Activated naive CD8-positive, alpha-beta T cell treated with anti-CD3 and anti-CD28 coated beads, Interleukin-2, amount 50 U/mL, for 16 hours (primary cell): ENCODE results near the gene SLC5A11.
"Not testable (repeated sequence)": the region's sequence is repeated elsewhere in the genome, so short reads cannot be mapped to it uniquely, and the experiment has no call there.

Experiments
- DNase-seq: peaks from one replicate; pipeline ENCODE4 v3.0.0-alpha.2; 2020; ENCODE audit warnings: low read depth, low spot score

The SLC5A11 gene

DNA sequence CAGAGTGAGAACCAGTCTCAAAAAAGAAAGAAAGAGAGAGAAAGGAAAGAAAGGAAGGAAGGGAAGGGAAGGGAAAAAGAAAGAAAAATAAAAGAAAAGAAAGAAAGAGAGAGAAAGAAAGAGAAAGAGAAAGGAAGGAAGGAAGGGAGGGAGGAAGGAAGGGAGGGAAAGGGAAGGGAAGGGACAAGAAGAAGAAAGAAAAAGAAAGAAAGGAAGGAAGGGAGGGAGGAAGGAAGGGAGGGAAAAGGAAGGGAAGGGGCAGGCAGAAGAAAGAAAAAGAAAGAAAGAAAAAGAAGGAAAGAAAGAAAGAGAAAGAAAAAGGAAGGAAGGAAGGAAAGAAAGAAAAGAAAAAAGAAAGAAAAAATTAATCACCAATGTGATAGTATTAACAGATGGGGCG is 15.7 kb downstream of the SLC5A11 start:
- DNase-seq: no peak

DNA sequence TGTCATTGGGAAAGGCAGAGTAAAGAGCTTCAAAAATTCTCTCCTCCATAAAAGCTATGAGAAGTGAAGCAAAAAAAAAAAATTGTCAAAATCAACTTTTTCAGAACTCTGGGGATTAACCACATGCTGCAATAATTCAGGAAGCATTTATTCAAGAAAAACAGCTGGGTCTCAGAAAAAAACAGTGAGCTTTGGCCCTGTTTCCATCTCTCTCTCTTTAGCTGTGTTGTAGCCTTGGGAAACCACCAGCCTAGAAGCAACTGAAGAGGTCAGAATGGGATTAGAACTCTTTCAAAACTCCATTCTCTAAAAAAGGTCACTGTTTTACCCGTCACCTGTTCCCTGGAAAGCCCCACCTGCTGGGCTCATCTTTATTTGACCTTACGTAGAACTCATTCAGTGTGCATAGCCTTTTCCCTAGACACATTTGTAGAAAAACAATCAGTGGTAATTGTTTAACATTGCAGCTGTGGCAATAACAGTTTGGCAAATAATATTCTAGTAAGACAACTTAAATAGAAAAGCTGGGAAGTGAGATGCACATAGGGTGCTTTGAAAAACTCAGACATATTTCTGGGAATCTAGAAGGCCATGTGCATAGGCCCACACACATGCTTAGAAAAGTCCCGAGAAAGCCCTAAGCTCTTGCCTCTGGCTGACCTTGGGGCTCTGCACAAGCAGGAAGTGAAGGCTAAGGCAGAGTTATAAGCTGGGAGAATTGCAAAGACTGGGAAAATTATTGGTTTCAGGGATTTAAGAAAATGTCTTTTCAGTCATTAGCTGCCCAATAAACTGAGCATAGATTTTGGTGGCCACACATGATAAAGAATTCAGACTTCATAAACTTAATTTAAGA is 18.0 kb downstream of the SLC5A11 start:
- DNase-seq: no peak

DNA sequence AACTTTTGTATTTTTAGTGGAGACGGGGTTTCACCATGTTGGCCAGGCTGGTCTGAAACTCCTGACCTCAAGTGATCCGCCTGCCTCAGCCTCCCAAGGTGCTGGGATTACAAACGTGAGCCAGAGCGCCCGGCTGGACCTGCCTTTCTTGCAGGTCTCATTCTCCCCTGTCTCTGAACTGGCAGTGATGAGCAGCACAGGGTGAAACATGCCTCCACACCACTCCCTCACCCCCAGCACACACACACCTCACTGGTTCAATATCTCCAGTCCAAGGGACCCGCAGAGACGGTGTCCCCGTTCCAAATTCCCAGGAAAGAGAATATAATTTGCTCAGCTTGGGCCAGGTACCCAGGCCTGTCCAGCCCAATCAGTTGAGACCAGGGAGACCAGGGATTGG is 23.3 kb downstream of the SLC5A11 start:
- DNase-seq: no peak

DNA sequence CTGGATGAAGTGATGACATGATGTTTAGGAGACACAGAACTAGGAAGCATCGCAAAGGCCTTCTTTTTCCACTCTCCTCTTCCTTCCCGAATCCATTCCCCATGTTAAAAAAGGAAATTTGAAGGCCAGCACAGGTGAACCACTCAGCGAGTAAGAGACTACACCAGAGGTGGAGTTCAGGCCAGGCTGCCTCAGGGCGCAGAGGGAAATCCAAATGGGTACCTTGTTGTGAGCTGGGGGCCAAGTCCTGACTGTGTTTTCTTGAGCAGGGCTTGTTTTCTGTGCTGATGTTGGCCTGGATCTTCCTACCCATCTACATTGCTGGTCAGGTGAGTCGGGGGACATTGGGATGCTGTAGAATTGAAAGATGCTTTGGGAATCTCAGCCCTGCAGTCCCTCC is 26.1 kb downstream of the SLC5A11 start:
- no peak for DNase-seq

DNA sequence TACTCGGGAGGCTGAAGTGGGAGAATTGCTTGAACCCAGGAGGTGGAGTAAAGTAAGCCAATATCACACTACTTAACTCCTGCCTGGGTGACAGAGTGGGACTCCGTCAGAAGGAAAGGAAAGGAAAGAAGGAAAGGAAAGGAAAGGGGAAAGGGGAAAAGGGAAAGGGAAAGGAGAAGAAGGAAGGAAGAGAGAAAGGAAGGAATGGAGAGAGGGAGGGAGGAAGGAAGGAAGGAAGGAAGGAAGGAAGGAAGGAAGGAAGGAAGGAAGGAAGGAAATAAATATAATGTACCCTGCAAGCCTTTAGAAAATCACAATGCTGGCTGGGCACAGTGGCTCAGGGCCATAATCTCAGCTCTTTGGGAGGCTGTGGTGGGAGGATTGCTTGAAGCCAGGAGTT is 27.3 kb downstream of the SLC5A11 start:
- DNase-seq: no peak

DNA sequence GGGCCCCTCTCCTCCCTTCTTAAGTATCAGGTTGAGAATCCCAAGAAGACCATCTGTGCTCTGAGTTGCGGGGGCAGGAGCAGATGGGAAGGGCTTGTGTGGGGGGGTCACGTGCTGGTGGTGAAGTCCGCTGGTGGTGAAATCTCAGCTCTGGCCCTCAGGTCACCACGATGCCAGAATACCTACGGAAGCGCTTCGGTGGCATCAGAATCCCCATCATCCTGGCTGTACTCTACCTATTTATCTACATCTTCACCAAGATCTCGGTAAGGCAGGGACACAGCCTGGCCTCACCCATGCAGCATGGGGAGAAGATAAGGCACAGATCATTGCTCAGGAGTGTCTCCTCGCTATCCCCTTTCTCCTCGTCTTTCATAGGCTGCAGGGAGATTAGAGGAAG is 29.7 kb downstream of the SLC5A11 start:
- DNase-seq: no peak

DNA sequence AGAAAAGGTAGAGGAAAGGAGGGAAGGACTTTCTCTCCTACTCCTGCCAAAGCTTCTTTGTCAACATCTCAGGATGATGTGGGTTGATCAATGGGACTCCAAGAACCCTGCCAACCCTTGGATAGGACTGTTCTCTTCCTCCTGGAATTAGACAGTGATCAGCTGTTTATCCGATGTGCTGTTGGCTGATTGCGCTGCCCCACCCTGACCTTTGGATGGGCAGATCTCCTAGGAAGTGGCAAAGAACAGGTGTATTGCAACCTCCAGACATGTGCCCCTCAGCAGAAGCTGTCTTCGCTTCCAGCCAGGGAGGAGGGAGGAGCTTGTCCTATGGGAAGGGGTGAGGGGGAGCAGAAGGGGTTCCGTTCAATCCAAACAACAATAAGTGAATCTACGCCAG is 30.5 kb downstream of the SLC5A11 start:
- DNase-seq: no peak

DNA sequence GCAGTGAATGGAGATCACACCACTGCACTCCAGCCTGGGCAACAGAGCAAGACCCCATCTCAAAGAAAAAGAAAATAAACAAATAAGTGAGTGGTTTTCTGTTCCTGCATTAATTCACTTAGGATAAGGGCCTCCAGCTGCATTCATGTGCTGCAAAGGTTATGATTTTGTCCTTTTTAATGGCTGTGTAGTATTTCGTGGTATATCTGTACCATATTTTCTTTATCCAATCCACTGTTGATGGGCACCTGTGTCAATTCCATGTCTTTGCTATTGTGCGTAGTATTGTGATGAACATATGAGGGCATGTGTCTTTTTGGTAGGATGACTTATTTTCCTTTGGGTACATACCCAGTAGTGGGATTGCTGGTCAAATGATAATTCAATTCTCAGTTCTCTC is 33.9 kb downstream of the SLC5A11 start:
- no peak for DNase-seq

DNA sequence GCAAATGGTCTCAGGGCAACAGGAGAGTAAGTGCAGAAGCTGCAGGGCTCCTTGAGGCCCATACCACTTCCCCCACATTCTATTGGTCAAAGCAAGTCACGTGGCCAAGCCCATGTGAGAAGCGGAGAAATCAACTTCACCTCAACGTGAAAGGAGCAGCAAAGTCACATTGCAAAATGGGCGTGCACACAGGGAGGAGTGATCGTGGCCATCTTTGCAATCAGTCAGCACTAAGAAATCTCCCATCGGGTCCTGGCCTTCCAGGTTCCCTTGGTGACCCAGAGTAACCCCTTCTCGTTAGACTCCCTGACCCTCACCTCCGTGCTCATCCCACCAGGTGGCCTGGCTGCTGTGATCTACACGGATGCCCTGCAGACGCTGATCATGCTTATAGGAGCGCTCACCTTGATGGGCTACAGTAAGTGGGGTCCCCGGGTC is 38.0 kb downstream of the SLC5A11 start:
- DNase-seq: no peak

DNA sequence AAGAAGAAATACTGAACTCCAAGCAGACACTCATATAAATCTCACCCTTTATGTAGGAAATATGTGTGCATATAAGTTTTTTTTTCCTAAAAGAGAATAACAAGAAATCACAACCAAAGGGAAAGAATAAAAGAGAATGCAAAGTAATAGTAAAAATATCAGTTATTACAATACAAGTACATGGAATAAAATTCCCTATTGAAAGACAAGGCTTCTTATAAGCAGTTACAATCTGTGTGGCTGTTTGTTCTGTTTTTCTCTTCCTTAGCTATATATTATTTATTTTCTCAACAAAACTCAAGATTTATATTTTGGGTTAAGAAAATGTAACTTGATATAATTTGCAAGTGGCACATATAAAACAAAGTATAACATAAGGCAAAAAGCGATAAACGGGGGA is 41.7 kb downstream of the SLC5A11 start:
- DNase-seq: no peak

DNA sequence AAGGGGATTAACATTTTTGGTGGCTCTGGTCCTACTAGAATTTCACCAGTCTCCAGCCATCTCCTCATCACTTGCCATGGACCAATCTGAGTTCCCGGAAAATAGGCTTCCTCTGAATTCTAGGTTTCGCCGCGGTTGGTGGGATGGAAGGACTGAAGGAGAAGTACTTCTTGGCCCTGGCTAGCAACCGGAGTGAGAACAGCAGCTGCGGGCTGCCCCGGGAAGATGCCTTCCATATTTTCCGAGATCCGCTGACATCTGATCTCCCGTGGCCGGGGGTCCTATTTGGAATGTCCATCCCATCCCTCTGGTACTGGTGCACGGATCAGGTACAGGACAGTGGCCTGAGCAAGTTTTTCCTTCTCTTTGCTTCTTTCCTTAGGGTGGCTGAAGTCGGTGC is 45.0 kb downstream of the SLC5A11 start:
- no peak for DNase-seq

DNA sequence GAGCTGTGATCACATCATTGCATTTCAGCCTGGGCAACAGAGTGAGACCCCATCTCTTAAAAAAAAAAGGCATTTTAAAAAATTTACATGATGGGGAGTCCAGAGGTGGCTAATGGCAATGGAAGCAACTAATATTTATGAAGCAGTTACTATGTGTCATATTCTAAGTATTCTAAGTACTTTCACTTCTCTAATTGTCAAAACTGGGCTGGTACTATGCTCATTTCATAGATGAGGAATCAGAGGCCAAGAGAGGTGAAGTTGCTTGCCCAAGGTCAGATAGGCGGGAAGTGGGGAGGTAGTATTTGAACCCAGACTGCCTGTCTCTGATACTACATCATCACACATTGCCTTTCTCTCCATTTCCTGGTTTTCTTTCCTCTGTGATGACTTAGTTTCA is 50.7 kb downstream of the SLC5A11 start:
- DNase-seq: no peak

DNA sequence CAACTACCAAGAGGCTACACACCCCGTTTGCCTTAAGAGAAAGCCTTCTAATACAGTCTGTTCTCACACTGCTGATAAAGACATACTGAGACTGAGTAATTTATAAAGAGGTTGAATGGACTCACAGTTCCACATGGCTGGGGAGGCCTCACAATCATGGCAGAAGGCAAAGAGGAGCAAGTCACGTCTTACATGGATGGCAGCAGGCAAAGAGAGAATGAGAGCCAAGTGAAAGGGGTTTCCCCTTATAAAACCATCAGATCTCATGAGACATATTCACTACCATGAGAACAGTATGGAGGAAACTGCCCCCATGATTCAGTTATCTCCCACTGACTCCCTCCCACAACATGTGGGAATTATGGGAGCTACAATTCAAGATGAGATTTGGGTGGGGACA is 51.8 kb downstream of the SLC5A11 start:
- not testable (repeated sequence) for DNase-seq

DNA sequence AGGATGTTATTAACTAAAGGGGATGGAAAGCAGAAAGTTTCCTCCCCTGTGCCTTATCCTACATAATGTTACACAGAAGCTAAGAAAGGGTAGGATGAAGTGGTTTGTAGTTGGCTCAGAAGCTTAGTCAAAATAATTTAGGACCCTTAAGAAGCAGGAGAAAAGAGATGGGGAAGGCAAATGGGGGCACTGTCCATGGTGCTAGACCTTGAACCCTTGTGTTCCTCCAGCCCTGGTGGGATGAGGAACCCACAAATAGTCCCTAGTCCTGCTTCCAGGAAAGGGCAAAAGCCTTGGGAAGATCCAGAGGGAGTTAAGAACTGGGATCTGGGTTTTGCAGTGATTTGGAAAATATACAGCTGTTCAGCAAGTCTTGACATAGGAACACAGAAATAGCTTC is 54.5 kb downstream of the SLC5A11 start:
- no peak for DNase-seq

DNA sequence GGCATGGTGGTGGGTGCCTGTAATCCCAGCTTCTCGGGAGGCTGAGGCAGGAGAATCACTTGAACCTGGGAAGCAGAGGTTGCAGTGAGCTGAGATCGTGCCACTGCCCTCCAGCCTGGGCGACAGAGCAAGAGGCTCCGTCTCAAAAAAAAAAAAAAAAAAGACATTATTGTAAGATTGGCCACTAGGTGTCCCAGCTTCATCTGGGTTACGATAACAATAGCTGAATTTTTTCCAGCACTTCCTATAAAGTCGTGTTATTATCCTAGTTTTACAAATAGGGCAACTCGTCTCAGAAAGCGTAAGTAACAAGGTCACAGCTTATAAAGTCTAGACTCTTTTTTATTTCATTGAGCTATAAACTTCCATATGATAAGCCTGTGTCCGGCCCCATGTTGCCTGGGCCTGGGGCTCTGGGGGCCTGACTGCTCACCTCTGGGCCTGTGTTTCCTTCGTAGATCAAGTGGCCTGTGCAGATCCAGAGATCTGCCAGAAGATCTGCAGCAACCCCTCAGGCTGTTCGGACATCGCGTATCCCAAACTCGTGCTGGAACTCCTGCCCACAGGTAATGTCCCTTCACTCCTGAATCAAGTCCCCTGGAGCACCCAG is 60.5 kb downstream of the SLC5A11 start:
- no peak for DNase-seq

DNA sequence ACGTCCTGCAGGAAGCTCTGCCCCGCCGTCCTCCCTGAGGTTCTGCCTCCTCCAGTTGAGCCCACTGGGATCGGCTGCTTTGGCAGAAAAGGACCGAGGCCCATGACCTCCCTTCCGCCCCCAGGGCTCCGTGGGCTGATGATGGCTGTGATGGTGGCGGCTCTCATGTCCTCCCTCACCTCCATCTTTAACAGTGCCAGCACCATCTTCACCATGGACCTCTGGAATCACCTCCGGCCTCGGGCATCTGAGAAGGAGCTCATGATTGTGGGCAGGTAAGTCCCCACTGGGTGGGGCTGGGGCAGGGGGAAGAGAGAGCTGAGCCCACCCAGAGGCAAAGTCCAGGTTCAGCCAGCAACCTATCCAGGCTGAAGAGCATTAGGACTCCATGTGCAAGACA is 61.1 kb downstream of the SLC5A11 start:
- no peak for DNase-seq

DNA sequence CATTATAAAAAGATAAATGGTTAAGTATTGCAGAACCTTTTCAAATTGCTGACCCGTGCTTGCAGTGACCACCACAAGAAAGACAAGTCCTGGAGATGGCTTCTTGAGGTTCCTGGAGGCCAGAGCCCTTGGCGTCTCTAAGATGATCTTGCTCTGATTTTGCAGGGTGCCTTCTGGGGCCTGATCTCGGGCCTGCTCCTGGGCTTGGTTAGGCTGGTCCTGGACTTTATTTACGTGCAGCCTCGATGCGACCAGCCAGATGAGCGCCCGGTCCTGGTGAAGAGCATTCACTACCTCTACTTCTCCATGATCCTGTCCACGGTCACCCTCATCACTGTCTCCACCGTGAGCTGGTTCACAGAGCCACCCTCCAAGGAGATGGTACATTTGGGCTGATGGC is 63.0 kb downstream of the SLC5A11 start:
- no peak for DNase-seq

DNA sequence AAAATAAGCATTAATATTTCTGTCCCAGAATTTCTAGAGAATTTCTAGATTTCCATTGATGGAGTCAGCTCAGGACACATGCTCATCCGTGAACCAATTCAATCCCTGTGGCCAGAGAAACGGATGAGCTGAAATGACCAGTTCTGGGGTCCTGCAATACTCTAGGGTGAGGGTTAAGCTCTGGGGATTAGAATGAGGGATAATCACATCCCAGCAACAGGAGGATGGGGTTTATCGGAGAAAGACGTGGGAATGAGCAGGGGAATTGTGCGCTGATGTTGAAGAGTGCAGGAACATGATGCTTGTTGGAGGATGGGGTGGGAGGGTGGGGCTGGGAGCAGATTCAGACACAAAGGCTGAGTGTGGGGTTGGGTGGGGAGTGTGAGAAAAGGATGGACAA is 64.1 kb downstream of the SLC5A11 start:
- DNase-seq: no peak

DNA sequence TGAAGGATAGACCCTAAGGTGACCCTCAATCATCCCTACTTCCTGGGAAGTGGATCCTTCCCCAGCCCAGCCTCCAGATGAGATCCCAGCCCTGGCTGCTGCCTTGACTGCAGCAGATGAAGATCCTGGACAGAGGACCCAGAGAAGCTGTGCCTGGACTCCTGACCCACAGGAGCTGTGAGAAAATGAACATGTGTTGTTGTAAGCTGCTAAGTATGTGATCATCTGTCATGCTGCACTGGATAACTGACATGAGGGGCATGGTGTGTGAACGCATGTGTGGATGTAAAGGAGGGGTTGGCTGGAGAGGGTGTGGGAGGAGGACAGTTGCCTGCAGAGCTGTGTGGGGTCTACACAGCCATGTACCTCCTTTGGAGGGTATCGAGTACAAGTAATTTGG is 69.3 kb downstream of the SLC5A11 start:
- DNase-seq: no peak

DNA sequence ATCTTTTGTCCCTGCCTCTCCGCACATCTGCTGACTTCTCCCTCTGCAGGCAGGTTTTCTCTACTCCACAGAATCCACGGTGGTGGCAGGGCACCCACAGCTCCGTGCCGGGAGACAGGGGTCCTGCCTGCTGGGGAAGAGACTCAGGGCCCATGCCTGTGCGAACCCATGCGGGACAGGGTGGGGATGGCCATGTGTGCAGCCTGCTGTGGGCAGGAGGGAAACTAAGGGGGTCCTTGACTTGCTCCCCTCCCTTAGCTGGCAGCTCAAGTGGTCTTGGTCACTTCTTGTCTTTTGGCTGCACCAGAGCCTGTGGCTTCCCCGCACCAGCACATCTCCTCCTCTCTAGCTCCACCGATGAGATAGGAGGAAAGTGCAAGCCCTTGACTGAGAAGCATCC is 69.8 kb downstream of the SLC5A11 start:
- no peak for DNase-seq

DNA sequence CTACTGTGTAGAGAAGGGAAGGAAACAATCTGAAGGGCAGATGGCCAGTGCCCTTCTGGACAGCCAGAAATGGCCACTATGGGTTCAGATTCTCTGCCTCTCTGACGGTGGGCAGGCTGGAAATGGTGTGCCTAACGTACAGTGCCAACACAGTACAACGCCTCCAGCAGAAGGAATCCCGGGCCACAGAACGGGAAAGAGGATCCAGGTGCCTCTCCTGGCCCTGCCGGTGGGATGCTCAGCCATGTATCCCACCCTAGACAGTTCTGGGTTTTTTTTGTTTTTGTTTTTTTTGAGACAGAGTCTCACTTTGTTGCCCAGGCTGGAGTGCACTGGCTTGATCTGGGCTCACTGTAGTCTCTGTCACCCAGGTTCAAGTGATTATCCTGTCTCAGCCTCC is 71.5 kb downstream of the SLC5A11 start:
- no peak for DNase-seq

DNA sequence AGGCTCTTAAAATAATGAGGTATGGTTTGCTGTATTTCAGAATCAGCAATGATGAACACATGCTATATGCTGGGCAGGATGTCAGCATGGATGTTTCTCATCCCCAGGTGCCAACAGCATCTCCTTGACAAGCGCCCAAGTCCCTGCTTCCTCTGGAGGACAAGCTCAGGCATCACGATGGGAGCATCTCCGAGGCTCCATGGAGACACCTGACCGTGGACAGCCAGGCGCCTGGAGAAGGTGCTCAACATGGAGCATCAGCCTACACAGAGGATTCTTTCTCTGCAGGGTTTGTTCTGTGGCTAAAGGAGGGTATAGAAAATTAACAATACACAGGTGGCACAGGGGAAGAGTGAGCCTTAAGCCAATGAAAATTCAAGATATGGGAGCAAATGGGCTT is 72.1 kb downstream of the SLC5A11 start:
- no peak for DNase-seq

DNA sequence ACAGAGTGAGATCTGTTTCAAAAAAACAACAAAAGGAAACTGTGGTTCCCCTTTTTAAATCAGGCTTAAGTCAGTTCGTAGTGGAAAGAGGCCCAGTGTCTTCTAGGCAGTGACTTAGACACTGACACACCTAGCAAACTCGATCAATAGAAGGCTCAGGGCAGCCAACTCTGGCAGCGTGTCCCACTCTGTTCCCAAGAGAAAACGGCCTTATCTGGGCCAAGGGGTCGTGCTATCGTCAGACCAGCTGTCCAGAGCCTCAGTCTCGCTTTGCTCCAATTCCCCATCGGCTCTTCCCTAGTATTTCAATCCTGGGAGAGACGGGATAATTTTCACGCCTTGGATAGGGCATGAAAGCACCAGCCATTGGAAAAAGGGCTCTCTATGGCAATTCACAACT is 72.9 kb downstream of the SLC5A11 start:
- DNase-seq: no peak

DNA sequence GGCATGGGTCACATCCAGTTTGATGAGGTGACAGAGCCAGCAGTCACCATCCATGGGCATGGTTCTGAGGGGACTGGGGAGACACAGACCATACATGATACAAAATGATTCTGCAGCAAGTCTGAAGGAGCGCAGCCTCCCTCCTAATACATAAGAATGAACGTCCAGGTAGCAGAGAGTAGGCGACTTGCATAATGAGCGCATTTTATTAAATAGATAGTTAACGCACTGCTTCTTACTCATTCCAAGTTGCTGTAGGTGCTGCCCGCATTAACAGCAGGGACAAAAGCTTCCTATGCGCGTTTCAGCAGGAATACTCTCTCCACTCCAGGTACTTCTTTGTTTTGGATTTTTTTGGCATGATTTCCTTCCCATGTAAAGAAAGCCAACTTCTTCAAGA is 73.8 kb downstream of the SLC5A11 start:
- DNase-seq: no peak
